Measurements from ENCODE around the gene ZAR1L.

Gene ZAR1L

GRCh38 chr13:32285633-32285965 is 29.6 kb downstream of the ZAR1L start:
- no peak for TF ChIP-seq MYC (IDR thresholded peaks at IDR 0.05; ENCODE audit: low read depth, low read length)
- no peak for TF ChIP-seq CTCF (IDR thresholded peaks at IDR 0.05; ENCODE audit: low read depth, low read length)
- TF ChIP-seq MAX (IDR thresholded peaks at IDR 0.05; ENCODE audit: low read depth, low read length) = no peak
- TF ChIP-seq POLR2A (IDR thresholded peaks at IDR 0.05; ENCODE audit: extremely low read depth, insufficient read length) = no peak
- no peak for DNase-seq (ENCODE audit: low read depth)
- no peak overlapping the region for H3K4me3 ChIP-seq (ENCODE audit: low read depth, low read length)

GRCh38 chr13:32284927-32285632 is 30.1 kb downstream of the ZAR1L start:
- TF ChIP-seq MAX (IDR thresholded peaks at IDR 0.05; ENCODE audit: low read depth, low read length) (no peak), MYC (IDR thresholded peaks at IDR 0.05; ENCODE audit: low read depth, low read length) (no peak), POLR2A (IDR thresholded peaks at IDR 0.05; ENCODE audit: extremely low read depth, insufficient read length) (no peak), CTCF (IDR thresholded peaks at IDR 0.05; ENCODE audit: low read depth, low read length) (no peak)
- no peak overlapping the region for H3K4me3 ChIP-seq (ENCODE audit: low read depth, low read length)
- DNase-seq (ENCODE audit: low read depth) = no peak

- no peak for DNase-seq (ENCODE audit: low read depth)
- TF ChIP-seq MAX (IDR thresholded peaks at IDR 0.05; ENCODE audit: low read depth, low read length) (no peak), MYC (IDR thresholded peaks at IDR 0.05; ENCODE audit: low read depth, low read length) (no peak), POLR2A (IDR thresholded peaks at IDR 0.05; ENCODE audit: extremely low read depth, insufficient read length) (no peak), CTCF (IDR thresholded peaks at IDR 0.05; ENCODE audit: low read depth, low read length) (no peak)
- H3K4me3 ChIP-seq (ENCODE audit: low read depth, low read length) = no peak overlapping the region
Measured at GRCh38 chr13:32282096-32282711, 33.0 kb downstream of the ZAR1L start.

DNA sequence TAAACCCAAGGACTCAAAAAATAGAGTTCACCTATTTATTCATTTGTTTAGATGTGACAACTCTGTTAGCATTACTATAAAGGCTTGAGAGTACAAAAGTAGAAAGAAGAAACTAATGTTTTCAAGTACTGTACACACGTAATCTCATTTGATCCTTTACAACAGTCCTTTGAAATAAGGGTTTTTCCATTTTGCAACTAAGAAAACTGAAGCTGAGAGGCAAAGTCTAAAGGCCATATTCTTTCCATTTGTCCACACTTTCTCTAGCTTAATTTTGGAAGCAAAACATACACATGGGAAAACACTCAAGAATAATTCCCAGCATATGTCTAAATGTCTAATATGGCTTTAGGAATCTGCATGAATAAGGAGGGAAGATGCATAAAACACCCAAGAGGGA is 34.1 kb downstream of the ZAR1L start:
- TF ChIP-seq CTCF (IDR thresholded peaks at IDR 0.05; ENCODE audit: low read depth, low read length) = no peak
- no peak for TF ChIP-seq POLR2A (IDR thresholded peaks at IDR 0.05; ENCODE audit: extremely low read depth, insufficient read length)
- no peak for DNase-seq (ENCODE audit: low read depth)

GRCh38 chr13:32278426-32278825 is 36.7 kb downstream of the ZAR1L start:
- no peak for DNase-seq (ENCODE audit: low read depth)
- TF ChIP-seq MAX (IDR thresholded peaks at IDR 0.05; ENCODE audit: low read depth, low read length) (no peak), POLR2A (IDR thresholded peaks at IDR 0.05; ENCODE audit: extremely low read depth, insufficient read length) (no peak), MYC (IDR thresholded peaks at IDR 0.05; ENCODE audit: low read depth, low read length) (no peak), CTCF (IDR thresholded peaks at IDR 0.05; ENCODE audit: low read depth, low read length) (no peak)
- no peak overlapping the region for H3K4me3 ChIP-seq (ENCODE audit: low read depth, low read length)

More for the DNA sequence above, 34.1 kb downstream of the ZAR1L start:
- H3K4me3 ChIP-seq (ENCODE audit: low read depth, low read length) = no peak overlapping the region
